NCI-H748 treated with DMSO at 0.1 percent for 48 hours (cell line): ENCODE data around the gene MORC2.

ENCODE experiments used
- DNase-seq: peaks from one replicate; lab custom pipeline; 2025; lab: John Stamatoyannopoulos, UW

MORC2 gene

DNA sequence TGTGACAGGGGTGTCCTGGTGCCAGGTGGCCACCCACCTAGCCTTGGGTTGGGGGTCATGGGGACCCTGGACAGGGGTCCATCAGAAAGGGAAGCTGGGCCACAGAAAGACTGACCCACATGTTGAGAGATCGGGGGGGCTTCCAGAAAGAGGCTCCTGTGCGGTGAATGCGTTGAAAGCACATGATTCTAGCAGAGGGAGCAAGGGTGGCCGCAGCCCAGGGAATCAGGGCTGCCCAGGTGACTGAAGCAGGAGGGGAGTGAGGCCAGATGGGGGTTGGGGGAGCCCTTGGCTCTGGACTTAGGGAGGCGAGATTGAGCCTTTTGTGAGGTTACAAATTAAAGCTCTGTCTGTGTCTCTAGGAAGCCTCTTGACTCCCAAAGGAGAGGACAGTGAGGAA is 80.7 kb downstream of the MORC2 start:
- no peak for DNase-seq

DNA sequence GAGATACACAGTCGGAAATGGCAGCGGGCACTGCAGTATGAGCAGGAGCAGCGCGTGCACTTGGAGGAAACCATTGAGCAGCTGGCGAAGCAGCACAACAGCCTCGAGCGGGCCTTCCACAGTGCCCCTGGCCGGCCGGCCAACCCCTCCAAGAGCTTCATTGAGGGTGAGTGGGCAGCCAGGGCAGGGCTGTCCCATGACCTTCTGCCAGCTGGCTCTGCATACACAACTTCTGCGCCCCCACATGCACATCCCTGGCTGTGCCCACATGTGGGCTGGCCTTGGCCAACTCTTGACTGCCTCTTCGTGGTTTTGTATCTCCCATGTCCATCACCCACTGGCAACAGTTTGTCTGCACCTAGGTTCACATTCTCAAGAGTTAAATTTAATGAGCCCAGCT is 81.1 kb downstream of the MORC2 start:
- DNase-seq: no peak

DNA sequence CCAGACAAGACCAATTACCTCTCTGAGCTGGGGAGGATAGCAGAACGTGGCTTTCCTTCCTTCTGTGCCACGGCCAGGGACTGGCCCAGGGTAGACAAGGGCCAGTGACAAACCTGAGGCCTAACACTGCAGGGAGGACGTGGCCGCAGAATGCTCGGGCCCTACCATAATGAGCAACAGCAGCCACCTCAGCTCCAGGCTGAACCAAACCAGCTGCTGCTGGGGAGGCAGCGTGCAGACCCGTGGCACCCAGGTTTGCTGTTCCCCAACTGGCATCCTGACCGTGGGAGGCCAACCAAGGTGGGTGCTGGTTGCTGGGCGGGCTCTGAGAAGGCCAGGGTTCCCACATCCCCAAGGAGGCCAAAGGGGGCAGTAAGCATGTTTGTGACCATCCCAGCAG is 83.0 kb downstream of the MORC2 start:
- DNase-seq: no peak

DNA sequence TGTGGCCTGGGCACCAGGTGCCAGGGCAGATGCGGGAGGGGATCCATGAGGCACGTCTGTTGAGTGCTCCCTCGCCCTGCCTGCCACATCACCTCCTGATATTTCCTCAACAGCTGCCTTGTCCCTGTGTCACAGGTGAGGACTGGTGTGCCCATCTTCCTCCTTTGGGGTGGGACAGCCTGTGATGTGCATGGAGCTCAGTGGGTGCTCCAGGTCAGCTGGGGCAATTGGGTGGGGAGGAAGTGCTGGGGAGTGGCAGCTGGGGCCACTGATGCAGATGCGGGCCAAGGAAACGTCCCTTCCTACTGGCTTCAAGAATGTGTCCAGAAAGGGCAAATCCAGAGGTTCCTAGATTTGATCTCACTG is 83.6 kb downstream of the MORC2 start:
- DNase-seq: no peak

DNA sequence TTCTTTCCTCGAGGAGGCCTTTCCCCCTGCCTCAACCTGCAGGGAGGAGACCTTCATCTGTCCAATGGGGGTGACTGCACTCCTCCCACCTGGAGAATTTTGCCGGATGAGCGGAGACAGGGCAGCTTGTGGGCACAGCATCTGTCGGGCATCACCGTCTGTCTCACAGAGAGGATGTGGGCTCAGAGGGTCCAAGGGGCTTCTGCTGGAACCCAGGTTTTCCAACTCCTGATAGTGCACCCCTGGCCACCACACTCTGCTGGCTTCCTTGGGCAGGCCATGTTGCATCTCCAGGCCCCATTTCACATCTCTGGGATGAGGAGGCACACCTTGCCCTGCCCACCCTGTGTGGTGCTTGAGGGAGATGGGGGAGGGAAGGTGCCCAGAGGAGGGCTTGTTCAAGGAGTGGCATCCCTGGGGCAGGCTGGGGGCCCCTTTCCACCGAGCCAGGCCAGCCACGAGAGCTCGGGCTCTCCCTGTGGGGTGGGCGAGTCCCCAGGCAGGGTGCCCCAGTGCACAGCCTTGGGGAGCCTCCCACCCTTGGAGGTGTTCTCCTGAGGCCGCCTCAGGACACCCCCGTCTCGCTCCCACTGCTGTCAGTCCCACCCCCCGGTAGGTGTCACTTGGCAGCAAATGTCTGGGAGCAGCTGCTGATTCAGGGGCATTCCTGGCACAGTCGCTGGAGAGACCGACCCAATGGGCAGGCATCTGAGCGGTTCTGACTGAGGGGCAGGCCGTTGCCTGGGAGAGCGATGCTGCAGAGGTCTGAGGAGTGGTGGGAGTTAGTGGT is 84.2 kb downstream of the MORC2 start:
- no peak for DNase-seq

DNA sequence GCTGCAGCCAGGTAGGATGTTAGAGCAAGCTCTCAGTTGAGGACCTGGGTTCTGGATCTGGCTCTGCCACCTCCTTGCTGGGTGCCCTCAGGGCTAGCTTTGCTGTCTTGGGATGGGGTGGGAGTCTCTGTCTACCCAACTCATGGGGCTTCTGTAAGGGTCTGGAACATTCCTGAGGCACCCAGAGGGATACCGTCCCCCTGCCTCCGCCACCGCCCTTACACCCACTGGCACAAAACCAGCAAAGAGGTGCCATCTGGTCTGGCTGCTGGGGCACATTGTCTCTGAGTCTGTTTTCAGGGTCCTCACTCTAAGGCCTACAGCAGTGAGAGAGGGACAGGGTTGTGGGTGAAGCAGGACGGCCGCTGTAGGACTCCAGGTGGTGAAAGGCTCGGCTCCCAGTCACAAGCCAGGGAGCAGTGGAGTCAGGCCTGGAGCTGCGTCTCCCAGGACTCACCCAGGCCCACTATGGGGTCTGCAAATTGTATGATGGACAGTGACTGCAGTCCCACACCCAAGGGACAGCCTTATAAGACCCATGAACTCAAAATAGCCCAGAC is 84.9 kb downstream of the MORC2 start:
- no peak for DNase-seq

DNA sequence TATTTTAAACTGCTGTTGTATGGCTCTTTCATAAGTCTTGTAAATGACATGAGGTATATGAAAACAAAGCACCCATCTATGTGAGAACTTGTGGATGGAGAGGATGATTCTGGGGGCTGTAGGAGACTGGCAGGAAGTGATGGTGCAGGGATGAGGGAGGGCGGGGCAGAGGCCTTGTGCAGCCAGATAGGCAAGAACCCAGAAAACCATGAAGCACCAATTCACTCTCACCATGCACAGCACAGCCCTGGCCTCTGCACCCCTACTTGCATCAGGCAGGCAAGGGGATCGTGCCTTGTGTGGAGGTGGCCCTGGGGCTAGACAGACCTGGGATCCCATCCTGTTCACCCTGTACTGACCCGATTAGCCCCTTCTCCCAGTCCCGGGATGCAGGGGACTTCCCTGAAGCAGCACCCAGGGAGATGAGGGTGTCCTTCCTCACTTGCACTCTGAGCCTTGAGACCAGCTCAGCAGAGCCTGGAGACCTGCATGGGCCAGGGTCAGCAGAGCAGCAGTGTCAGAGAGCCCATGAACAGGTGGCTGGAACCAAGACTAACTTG is 85.5 kb downstream of the MORC2 start:
- DNase-seq: no peak

DNA sequence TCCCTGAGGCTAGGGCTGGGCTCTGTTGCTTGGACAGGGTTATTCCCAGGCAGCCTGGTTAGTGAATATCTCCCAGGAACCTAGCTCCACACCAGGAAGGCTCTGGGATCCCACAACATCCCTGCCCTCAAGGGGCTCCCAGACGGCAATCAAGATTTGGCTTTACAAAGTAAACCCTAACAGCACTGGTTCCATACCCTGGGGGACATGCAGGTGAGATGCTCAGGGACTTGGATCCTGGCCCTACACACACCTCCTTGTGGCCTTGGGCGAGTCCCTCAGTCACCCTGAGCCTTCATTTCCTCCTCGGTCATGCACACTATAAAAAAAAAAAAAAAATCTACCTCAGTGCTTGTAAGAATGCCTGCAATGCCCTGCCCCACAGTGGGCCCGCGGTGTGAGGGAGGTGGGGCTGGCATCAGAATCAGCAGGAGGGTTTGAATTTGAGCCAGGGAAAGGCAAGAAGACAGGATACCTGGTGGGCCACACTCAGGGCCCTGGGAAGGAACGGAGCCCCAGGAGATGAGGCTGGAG is 86.3 kb downstream of the MORC2 start:
- DNase-seq: no peak

DNA sequence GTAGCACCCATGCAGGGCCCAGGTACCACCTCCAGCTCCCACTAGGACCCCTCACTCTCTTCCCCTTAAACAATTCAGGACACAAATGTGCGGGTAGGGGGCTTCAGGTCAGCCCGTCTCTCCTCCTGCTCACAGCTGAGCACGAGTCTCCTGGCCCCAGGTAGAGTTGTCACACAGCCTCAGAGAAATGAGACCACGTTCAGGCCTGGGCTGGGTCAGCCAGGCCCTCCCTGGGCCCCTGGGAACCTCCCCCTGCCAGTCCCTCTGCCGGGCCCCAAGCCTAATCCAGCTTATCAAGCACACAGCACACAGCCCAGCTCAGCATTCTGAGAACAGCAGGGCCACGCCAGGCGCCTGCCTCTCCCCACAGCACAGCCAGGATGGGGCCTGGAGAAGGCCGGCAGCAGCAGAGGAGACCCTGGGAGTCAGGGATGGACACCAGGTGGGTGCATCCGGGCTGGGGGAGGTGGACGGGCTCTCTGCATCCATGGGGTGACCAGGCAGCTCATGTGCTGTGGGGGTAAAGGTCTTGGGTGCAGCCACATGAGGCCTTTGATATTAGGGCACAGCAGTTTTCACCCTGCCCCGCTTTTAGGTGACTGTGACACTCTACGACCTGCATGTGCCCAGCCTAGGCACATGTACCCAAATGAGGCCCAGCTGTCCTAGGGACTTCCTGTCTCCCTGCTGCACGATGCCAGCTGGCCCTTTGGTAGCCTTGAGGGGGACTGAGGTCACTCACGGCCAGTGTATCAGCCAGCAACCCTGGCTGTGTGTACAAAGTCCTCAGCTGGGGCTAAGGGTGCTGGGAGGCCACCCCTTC is 87.0 kb downstream of the MORC2 start:
- no peak for DNase-seq

DNA sequence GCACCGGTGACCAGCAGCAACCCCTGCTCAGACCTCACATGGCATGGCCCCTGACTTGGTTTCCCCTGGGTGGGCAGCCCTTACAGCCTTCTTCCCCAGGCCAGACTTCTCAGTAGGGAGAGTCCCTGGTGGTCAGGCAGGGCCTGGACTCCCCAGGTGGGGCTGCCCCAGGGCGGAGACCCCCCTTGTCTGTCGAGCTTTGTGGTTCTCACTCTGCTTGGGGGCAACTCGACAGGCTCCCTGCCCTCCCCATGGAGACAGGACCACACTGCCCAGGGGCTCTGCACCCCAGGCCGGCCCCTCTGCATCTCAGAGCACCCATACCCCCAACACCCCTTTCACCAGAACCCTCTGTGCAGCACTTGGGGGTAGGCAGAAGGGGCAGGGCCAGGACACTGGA is 87.7 kb downstream of the MORC2 start:
- no peak for DNase-seq

DNA sequence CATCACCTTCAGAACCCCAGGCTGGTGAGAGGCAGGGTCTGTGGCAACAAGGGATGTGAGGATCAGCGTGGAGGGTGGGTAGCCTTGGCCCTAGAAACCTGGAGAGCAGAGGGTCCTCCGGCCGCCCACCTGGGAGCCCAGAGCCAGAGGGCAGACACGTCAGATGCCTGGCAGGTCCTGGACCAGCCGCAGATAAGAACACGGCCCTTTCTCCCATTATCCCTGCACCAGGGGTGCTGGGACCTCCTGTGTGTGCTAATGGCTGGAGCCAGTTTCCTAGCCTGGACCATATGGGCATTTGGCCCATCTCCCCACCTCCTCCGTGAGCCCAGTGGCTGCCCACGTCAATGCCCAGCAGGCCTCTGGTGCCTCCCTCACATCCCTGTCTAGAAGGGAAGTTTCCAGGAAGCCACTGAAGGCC is 88.4 kb downstream of the MORC2 start:
- no peak for DNase-seq

DNA sequence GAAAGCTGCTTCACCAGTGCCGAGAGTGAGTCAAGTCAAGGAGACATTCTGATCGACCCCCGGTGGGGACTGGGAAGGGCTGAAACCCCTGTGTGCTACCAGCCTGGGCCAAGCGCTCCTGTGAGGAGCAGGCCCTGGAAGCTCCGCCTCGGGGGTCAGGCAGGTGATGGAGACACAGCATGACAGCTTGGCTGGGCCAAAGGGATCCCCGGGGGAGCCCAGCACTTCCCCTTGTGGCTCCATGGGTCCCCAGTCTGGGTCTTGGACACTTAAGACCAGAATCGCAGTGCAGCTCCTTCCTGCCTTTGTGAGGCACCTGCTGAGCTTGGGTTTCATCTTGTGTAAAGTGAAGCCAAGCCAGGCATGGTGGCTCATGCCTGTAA is 89.2 kb downstream of the MORC2 start:
- no peak for DNase-seq

DNA sequence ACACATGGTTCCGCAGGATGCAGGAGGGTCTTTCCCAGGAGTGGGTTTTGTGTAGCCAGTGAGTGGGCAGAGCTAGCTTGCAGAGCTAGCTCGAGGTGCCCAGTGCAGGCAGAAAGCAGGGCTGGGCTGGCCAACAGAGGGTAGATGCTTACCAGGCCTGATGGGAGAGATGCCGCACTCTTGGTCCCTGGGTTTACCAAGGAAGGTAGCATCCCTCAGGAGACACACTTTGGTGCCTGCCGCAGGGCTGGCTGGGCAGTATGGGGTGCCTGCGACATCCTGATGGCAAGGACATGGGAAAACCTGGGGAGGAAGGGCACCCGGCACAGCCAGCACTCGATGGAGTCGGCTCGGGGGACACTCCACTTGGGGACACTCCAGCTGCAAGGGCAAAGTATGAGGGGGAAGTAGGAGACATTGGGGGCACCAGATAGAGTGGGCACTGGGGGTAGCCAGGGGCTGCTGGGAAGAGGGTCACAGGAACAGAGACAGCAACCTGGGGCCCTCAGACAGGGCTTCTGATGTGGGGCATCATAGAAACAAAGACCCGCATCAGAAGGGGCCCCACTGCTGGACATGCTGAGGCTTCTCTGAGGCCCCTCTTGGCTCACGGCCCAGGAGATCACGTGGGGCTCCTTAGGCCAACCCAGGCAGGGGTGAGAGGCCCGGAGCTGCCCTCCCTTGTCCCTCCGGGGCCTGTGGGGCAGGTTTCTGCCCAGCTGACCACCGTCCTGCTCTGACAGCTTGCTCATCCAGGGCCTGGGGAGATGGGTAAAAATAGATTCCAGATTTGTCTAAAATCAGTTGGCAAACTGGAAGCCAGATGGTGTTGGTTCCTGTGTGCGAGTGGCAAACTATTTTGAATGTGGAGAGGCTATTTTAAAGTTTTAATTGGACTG is 89.8 kb downstream of the MORC2 start:
- DNase-seq: no peak

DNA sequence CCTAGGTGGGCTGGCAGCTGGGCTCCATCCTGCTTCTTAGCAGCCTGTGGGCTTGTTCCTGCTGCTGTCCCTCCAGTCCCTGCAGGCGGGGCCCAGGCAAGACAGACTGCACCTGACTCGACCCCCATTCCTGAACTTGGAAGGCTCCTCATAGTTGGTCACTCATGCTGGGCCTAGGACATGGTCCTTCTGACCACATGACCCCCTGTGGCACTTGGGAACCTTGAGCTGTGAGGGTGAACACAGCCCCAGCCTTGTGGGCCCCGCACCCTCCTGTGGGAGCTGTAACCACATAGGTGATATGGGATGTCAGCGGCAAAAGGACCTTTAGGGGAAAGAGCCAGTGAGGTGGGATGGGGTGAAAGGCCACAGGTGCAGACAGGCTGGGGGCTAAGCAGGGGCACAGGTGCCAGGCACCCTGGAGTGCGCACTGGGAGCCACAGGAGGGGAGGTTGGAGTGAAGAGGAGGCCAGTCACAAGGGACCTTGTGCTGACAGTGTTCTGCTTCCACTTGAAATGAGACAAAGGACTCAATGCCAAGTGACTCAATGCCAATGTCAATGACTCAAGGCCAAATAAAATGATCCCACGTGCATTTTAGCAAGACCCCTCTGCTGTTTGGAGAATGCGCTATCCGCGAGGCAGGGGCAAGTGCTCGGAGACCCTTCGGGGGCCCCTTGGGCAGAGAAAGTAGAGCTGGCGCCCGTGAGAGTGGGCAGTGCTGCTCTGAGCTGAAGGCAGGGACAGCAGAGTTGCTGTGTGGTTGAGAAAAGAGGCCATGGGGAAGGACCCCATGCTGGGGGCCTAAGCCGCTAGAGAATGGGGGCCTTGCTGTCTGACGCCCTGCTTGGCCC is 90.7 kb downstream of the MORC2 start:
- DNase-seq: no peak

DNA sequence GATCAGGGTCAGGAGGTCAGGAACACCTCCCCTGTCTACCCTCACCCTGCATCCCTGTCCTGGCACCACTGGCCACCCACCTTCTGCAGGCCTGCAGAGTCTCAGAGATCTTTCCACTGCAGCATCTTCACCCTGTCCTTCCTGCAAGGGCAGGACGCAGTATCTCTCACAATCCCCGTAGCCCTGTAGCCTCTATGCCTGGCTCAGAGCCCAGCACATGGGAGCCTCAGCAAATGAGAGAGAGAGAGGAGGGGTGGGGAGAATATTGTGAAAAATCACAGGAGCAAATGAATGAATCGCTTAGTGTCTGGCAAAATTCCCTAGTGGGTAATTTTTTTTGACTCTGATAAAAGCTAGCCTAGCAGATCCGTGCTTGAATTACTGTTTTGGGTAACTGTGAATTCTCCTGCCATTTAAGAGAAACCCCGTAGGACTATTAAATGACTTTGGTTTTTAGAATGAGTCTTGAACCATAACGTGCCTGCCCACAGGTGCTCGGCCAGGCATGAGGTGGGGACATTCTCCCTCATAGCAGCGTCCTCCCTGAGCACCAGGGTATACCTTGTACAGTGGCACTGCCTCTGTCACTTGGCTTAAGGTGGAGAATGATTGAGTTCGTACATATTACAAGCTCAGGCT is 91.5 kb downstream of the MORC2 start:
- no peak for DNase-seq

DNA sequence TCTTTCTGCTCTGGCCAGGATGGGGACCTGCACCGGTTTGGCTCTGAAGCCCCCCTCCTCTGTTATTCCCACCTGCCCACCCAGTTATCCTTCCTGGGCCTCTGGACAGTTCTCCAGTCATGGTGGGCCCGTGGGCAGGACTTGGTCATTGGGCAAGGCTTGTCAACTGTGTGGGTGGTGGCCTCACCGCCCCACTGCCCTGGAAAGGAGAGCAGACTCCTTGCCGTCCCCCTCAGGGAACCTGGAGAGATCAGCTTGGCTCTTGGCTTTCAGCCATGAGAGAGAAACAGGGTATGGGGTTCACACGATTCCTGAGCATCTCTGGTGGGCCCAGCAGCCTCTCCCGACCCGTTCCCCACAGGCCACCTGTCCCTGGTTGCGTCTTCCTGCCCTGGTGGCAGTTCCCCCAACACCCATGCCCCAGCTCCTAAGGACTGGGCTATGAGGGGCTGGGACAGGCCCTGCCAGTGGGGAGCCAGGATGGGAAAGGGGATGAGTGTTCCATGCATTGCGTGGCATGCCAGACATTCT is 92.3 kb downstream of the MORC2 start:
- DNase-seq: no peak

DNA sequence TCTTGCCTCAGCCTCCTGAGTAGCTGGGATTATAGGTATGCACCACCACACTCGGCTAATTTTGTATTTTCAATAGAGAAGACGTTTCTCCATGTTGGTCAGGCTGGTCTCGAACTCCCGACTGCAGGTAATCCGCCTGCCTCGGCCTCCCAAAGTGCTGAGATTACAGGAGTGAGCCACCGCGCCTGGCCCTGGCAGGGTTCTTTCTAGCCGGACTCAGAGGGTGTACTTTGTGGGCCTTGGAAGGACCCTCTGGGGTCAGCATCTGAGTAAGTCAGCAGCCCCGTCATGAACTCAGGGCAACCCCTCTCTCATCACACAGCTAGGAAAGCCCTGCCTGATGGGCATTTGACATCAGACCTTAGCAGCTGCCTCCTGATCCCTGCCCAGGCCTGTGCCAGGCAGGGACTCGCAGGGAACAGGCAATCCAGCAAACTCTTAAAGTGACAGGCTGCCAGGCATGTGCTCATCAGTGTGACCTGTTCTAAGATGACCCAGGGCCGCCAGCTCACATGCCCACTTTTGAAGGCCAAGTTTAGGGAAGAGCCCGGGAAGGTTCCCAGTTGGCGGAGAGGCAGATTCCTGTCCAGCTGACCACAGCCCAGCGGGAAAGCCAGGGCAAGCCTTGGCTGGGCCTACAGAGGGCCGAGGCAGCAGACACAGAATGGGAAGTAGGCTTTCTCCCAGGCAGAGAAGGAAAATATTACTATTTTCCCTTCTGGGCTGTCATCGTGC is 92.9 kb downstream of the MORC2 start:
- no peak for DNase-seq
